GM21529 (cell line): ENCODE measurements around the gene GRIA1.
"Not testable (repeated sequence)": the region's sequence is repeated elsewhere in the genome, so short reads cannot be mapped to it uniquely, and the experiment has no call there.

Source experiments
- ATAC-seq: cut with Tn5 transposase; IDR thresholded peaks from one replicate; pipeline ENCODE4 v1.9.1; 2021; ENCODE audit not compliant: unreplicated experiment

The GRIA1 gene

DNA sequence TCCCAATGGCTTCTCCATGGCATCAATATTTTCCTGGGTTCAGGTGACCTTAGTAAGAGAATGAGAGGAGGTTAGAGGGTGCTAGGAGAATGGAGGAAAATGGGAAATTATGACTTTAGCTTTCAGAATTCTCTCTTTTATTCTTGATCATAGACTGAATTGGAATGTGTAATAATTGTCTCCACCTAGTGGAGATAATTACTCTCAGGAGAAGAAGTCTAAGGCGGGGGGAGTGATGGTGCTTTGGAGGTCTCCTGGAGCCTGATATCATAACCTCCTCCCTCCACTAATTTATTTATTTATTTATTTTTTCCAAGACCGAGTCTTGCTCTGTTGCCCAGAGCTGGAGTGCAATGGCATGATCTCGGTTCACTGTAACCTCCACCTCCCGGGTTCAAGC lies 221.3 kb downstream of the GRIA1 start:
- no peak for ATAC-seq

DNA sequence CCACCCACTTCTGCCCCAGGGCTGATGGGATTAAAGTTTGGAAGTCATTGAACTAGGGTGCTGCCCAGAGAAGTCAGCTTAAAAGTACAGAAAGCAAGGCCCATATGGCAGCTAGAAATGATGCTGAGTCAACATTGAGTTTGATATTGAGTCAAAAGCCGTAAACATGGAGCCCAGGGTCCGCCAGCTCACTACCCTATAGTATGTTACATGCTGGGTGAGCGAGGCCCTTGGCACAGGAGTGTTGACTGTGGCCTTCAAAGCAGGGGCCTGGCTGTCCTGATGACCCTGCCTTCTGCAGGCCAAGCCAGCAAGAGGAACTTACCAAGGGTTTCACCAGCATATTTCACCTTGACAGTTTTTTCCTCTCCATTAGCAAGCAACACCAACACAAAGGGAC lies 222.5 kb downstream of the GRIA1 start:
- no peak for ATAC-seq

GRCh38 chr5:153713943-153714342 lies 223.5 kb downstream of the GRIA1 start:
- no peak for ATAC-seq

DNA sequence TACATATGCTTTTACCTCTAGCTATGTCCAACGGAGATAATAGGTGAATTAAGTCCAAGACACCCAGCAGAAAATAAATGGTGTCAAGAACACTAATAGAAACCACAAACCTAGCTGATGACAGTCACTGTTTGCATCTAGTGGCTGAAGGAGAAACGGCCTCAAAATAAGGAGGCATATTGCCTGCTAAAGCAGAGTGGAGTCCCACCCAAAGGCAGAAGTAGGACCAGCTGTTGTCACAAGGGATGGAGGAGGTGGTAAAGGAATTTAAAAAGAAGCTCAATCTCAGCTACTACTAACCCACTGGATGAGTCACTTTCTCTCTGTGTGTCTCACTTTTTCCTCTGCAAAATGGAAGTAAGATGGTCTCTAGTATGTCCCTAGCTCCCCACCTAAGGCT lies 224.3 kb downstream of the GRIA1 start:
- ATAC-seq: no peak

DNA sequence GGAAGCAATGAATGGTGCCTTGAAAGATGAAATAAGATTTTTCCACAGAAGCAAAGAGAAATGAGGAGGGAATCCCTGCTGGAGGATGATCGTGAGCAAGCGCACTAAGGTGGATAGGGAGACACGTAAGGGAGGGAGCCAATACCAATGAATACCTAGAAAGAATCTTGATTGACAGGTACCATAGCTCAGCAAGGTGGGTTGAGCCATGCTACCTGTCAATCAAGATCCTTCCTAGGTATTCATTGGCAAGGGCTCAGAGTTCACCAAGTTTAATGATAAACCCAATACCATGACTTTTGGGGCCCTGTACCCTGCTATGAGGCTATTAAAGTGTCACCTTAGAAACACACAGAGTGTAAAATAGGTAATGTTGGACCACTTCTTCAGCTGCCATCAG lies 226.8 kb downstream of the GRIA1 start:
- ATAC-seq: no peak

DNA sequence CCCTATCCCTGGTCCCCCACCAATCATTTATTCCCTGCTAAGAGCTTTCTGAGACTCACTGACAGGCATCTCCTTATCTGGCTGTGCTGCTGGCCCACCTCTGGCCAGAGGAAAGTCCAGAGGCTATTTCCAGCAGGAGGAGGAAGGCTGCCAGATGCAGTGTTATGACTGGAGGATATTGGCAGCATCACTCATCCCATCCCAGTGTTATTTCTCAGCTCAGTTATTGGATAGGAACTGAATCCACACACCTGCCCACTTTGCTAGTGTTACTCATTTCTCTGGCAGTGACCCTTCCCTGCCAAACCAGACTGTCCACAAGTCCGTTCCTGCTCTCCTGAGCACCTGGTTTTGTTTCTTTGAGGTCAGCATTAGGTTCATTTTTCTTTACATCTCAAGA lies 228.2 kb downstream of the GRIA1 start:
- ATAC-seq: no peak

GRCh38 chr5:153719324-153719723 lies 228.9 kb downstream of the GRIA1 start:
- ATAC-seq: no peak

DNA sequence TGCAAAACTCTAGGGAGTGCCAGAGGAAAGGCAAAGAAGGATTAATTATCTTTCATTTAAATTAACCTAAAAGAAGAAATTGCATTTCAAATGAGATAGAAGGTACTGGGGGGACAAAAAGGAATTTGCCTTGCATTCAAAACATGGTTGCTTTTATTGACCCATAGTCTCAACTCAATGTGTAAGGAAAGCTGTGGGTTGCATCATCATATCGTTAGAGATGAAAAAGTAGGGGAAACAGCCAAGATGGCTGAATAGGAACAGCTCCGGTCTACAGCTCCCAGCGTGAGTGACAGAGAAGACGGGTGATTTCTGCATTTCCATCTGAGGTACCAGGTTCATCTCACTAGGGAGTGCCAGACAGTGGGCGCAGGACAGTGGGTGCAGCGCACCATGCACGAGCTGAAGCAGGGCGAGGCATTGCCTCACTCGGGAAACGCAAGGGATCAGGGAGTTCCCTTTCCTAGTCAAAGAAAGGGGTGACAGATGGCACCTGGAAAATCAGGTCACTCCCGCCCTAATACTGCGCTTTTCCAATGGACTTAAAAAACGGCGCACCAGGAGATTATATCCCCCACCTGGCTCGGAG lies 232.6 kb downstream of the GRIA1 start:
- not testable (repeated sequence) for ATAC-seq

- no peak for ATAC-seq
Measured at GRCh38 chr5:153742060-153742459, 251.6 kb downstream of the GRIA1 start.

DNA sequence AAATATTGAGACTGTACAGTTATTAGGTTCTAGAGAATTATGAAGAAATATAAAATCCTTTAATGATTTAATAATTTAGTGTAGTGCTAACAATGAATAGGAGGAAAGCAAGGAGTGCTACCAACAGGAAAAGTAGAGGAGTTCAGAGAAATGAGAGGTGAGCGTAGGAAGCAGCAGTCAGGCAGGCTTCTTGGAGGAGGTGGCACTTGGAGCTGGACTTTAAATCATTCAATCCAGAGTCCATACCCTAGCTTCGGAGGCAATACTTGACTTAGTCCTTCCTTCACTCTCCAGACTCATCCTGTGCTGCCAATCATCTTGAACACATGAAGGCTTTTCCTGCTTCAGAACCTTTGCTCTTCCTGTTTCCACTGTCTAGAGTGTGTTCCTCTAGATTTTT lies 254.3 kb downstream of the GRIA1 start:
- ATAC-seq: no peak

DNA sequence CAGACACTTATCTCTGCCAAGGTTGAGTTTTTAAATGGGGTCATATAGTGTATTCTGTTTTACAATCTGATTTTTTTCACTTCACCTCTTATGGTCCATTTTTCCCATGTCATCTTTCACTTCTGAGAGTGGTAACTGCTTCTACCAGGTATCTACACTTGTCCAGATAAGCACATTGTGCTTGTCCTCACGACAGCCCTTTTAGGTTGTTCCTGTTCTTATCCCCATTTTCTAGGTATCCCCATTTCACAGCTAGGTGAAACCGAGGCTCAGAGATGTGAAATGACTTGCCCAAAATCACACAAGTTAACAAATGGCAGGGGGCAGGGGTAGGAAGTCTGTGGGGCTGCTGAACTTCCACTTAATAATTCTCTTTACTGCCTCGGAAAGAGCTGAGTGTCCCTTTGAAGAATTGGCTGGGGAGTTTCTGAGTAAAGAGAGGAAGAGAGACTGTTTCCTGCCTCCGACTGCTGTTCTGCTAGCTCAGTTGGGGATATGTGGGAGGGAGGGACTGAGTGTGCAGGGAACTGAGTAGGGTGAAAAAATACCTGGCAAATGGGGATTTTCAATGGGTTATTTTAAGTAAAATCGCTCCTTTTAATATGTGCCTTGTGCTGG lies 255.4 kb downstream of the GRIA1 start:
- no peak for ATAC-seq

DNA sequence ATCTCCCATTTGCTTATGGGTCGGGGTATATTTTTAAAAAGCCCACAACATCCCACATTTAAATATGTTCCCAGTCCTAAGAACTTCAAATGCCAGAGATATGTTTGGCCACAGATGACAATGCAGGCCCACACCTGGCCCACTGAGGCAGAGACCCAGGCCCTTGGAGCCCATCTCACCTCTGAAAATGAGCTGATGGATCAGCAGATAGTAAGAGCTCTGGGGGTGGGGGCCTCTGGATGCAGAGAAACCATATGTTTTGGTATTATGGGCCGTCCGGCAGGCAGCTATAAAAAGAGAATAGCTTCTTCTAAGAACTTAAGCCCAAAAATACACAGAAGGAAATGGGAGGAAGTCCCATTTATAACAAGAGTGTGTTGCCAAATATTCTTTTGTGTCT lies 256.0 kb downstream of the GRIA1 start:
- ATAC-seq: no peak

- no peak for ATAC-seq
Measured at GRCh38 chr5:153748823-153749222, 258.4 kb downstream of the GRIA1 start.

DNA sequence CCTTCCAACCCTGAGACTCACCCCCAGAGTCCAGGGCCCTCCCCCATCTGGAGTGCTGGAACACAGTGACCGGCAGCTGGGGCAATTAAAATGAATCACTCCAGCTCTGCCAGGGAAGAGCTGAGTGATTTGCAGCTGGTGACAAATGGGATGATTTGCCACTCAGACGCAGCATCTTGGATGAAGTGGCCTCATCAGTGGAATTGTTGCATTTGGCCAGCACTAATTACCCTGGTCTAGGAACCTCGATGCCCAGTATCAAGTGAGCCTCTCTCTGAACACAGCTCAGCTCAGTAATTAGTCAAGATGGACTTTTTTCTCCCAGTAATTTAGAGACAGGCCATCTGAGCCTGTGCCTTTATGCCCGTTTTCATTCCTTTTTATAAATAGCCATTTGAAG lies 259.5 kb downstream of the GRIA1 start:
- no peak for ATAC-seq

GRCh38 chr5:153751251-153751650 lies 260.8 kb downstream of the GRIA1 start:
- no peak for ATAC-seq

DNA sequence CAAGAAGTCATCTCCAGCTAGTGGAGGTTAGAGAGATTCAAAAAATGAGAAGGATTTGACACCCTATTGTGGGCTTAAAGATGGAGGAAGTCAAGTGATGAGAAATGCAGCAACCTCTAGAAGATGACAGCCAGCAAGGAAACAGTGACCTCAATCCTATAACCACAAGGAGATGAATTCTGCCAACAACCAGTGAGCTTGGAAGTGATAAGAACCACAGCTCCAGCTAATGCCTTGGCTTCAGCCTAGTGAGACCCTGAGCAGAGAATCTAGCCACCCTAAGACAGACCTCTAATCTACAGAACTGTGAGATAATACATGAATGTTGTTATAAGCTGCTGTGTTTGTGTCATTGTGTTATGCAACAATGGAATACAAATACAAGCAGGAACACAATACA lies 262.4 kb downstream of the GRIA1 start:
- no peak for ATAC-seq

DNA sequence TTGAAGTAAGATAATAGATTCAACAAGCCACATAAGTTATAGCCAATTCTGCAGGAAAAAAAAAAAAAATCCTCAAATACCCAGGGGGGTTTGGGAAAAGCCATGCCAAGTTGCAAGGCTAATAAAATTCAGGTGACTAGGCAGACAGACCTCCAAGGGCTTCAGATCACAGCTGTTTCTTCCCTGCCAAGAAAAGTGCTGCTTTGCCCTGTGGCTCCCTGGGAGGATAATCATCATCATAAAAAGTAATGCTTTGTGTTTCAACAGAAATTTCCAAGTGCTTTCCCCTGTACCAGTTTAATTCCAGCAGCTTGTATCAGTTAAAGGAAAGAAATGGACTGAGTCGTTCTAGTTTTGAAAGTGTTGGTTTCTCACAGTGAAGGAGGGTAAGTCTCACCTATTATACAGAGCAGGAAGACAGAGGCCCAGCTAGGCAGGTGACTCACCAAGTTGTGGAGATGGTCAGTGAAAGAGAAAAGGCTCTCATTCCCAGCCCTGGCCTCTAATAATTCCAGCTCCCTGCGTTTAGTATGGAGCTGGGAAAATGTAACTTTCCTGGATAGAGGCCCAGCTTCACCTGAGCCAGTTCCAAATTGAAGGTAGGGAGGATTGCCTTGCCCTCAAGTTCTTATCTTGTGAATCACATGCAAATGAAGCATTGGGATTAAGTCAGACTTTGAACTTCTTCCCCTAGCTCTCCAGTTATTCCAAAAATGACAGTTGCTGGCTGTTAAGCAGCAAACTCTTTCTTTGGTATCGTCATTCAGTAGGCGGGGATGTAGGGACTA lies 263.4 kb downstream of the GRIA1 start:
- ATAC-seq: no peak

DNA sequence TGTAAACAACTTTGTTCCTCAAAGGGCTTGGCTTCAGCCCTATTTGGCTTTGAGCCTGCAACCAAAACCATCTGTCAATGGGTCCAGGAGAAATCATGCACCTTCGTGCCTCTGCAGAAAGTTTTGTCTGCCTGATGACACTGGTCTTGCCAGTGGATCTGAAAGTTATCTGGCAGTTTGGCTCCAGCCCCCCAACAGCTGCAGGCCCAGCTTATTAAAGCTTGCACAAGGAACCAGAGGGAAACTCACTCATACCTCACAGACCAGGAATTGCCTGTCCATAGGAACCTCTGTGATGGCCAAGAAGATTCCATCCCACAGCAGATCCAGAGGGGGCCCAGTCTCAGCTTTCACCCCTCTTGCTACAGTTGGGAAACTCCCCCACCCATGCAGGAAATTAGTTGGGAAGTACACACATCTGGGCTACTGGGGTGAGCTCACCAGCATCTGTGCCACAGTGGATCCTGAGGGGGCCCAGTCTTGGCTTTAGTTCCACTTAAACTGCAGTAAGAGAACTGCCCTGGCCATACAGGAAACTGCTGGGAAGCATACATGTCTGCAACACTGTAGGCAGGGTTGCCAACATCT lies 265.5 kb downstream of the GRIA1 start:
- ATAC-seq: no peak

- ATAC-seq: no peak
Measured at GRCh38 chr5:153756540-153756939, 266.1 kb downstream of the GRIA1 start.

GRCh38 chr5:153765987-153766386 lies 275.5 kb downstream of the GRIA1 start:
- no peak for ATAC-seq

GRCh38 chr5:153767221-153768188 lies 277.0 kb downstream of the GRIA1 start:
- no peak for ATAC-seq
